Suprapubic skin (tissue), 4 donors: Measurements from ENCODE around the gene KLK2.

Experiments used
- CTCF ChIP-seq, 2 donors: fragments of 200-600 bp in 1 of 2; fragments of 450-650 bp in 1 of 2; sonication (generic) in 1 of 2; IDR thresholded peaks; one replicate each; pipeline ENCODE4 v1.5.1; 2016 to 2019; ENCODE audit warnings: antibody characterized with exemption in 2 of 2, mild to moderate bottlenecking in 1 of 2, moderate library complexity in 1 of 2
- EP300 ChIP-seq: sonication (generic); formaldehyde crosslinking; IDR thresholded peaks from one replicate; pipeline ENCODE4 v1.6.1; 2017; ENCODE audit warnings: antibody characterized with exemption
- POLR2A ChIP-seq, 2 donors: fragments of 450-650 bp; IDR thresholded peaks; one replicate each; pipeline ENCODE4 v1.6.1; 2017; ENCODE audit warnings: antibody characterized with exemption in 2 of 2, mild to moderate bottlenecking in 2 of 2, moderate library complexity in 2 of 2
- POLR2AphosphoS5 ChIP-seq, 3 donors: sonication (generic); formaldehyde crosslinking; IDR thresholded peaks; one replicate each; pipeline ENCODE4 v1.6.1; 2017; ENCODE audit warnings: antibody characterized with exemption in 3 of 3

GRCh38 chr19:50874211-50874610 lies 972 bp downstream of the KLK2 start:
- no peak for TF ChIP-seq CTCF (IDR thresholded peaks at IDR 0.05)
- TF ChIP-seq POLR2A (IDR thresholded peaks at IDR 0.05) = no peak
- TF ChIP-seq POLR2AphosphoS5 (IDR thresholded peaks at IDR 0.05) = no peak
- no peak for TF ChIP-seq EP300
